Ecto neural progenitor cell (in vitro differentiated cells): ENCODE measurements around the gene LPP.
A peak's percentile ranks its signal among the peaks of the same experiment; 100 is the strongest.

Experiments
- DNase-seq: peaks from one replicate; pipeline ENCODE4 v3.0.0-alpha.2; 2018; ENCODE audit warnings: low spot score

The LPP gene

GRCh38 chr3:188707381-188708288 lies 553.7 kb downstream of the LPP start:
- no peak for DNase-seq

- DNase-seq = no peak
Observed at GRCh38 chr3:188711881-188712247, 557.9 kb downstream of the LPP start.

GRCh38 chr3:188712248-188712924 lies 558.4 kb downstream of the LPP start:
- DNase-seq = no peak

- no peak for DNase-seq
Observed at GRCh38 chr3:188712991-188713390, 559.0 kb downstream of the LPP start.

GRCh38 chr3:188719545-188719944 lies 565.6 kb downstream of the LPP start:
- no peak for DNase-seq

- no peak for DNase-seq
Observed at GRCh38 chr3:188720215-188720614, 566.3 kb downstream of the LPP start.

- DNase-seq = no peak
Observed at GRCh38 chr3:188720636-188721035, 566.7 kb downstream of the LPP start.

GRCh38 chr3:188721312-188721711 lies 567.4 kb downstream of the LPP start:
- DNase-seq = no peak

GRCh38 chr3:188721990-188722389 lies 568.0 kb downstream of the LPP start:
- no peak for DNase-seq

- no peak for DNase-seq
Observed at GRCh38 chr3:188722963-188723362, 569.0 kb downstream of the LPP start.

GRCh38 chr3:188727052-188727451 lies 573.1 kb downstream of the LPP start:
- DNase-seq = no peak

- no peak for DNase-seq
Observed at GRCh38 chr3:188728371-188728896, 574.5 kb downstream of the LPP start.

GRCh38 chr3:188729422-188729821 lies 575.5 kb downstream of the LPP start:
- DNase-seq = no peak

- no peak for DNase-seq
Observed at GRCh38 chr3:188734395-188734794, 580.4 kb downstream of the LPP start.

- DNase-seq = no peak
Observed at GRCh38 chr3:188739511-188739910, 585.6 kb downstream of the LPP start.

- DNase-seq = no peak
Observed at GRCh38 chr3:188740010-188740409, 586.1 kb downstream of the LPP start.

- DNase-seq = no peak
Observed at GRCh38 chr3:188742755-188743550, 589.0 kb downstream of the LPP start.

GRCh38 chr3:188744166-188744565 lies 590.2 kb downstream of the LPP start:
- DNase-seq = no peak

GRCh38 chr3:188745031-188745430 lies 591.1 kb downstream of the LPP start:
- no peak for DNase-seq

GRCh38 chr3:188746291-188746783 lies 592.4 kb downstream of the LPP start:
- DNase-seq = no peak

GRCh38 chr3:188747489-188747888 lies 593.5 kb downstream of the LPP start:
- DNase-seq = no peak

- DNase-seq = peak; percentile 52
Observed at GRCh38 chr3:188749010-188749617, 595.2 kb downstream of the LPP start.
